HG02623 (cell line): ENCODE measurements around the gene SOCS2.
"Not testable (repeated sequence)": the region's sequence is repeated elsewhere in the genome, so short reads cannot be mapped to it uniquely, and the experiment has no call there.

Experiments
- ATAC-seq: cut with Tn5 transposase; IDR thresholded peaks from one replicate; pipeline ENCODE4 v1.9.1; 2021; ENCODE audit warnings: moderate library complexity; ENCODE audit not compliant: unreplicated experiment

The SOCS2 gene

DNA sequence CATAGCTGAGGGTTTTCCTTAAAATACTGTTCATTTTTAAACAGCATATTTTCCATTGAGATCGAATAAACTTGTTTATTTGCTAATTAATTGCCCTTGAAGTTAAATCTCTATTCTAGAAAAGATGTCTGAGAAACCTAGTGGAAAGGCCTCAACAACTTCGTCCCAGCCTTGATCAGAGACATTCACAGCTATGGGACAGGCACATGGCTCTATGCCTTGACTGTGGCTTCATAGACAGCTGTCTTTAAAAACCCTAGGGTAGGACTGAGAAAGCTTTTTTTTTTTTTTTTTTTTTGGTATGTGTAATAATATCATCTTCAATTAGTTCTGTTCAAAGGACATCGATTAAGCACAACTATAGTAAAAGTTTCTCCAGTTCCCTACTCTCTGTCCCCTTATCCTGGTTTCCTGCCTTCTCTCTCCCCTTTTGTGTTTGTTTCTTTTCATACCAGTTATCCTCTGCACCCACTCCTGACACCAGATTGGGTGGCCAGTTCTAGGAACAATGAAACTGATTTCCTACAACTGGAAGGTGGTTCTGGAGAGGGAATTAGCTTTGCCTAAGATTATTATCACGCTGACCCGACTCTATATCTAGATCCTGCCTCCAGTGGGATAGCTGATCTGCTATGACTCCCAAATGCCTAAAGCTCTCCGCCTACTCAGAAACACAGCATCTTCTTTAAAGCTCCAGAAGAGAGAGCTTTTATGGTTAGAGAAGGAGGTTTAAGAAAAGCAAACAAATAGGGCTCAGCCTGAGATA, 20.3 kb downstream of the SOCS2 start:
- no peak for ATAC-seq

DNA sequence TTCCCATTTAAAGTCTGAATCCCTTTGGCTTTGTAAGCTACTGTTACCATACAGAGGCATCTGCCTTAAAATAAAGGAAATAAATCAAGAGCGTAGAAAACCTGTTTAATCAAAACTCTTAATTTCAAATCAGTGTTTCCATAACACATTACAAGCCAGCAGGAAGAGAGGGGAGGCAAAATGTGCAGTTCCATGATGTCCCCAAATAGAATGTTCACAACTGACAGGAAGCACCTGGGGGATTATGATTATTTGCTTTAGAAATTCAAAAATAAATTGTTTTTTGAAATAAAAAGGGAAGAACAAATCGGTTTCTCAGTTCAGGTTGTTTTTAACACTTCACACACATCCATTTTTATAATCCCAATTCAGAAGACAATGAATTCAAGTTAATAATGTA, 21.4 kb downstream of the SOCS2 start:
- ATAC-seq: no peak

DNA sequence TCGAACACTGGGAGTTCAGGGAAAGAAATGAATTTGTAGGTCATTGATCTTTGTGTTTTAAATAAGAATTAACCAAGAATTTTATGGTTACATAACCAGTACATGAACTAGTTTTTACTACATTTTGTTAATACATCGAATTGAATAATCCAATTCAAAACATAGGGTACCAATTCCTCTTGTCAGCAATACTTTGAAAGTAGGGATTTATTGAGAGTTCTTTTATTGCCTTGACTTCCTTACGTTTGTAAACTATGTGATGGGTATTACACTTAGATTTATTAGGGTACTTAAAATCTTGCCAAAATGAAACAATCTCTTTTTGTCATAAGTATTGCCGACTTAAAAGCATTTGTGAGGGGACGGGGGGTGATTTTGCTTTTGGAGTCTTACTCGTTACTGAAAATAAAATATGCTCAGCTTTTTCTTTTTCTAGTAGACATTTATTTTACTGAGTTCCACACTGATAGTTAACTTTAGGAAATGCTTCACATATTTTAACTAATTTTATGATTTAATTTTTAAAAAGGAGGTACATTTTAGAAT, 22.4 kb downstream of the SOCS2 start:
- ATAC-seq: no peak

DNA sequence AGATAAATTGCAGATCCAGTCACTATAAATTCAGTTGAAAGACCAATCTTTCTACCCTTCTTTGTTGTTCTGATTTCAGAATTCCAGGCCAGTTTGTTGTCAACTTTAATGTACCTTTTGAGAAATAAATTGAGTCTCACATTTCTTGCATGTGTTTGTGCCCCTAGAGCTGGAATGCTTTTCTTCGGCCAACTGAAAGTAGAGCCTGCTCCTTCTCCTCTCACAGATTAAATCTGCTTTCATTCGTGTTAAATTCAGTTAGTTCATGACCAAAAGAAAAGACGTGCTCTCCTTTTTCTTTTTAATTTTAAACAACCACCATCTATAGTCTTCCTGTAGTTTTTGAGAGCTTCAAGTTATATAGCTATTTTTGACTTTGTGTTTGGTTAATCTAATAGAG, 22.9 kb downstream of the SOCS2 start:
- ATAC-seq: no peak

DNA sequence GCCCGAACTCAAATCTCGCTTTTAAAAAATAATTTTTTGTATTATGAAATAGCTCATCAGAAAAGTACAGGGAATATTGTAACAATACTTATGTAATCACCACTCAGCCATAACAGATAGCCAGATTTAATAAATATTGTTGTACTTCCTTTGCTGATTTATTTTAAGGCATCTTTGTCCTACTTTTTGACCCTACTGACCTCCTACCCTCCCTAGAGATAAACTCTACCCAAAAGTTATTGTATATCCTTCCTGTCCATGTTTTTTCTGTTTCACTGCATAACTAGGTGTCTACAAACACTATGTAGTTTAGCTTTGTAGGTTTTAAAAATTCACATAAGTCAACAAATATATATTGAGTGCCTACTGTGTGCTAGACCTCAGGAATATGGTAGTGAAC, 25.1 kb downstream of the SOCS2 start:
- no peak for ATAC-seq

DNA sequence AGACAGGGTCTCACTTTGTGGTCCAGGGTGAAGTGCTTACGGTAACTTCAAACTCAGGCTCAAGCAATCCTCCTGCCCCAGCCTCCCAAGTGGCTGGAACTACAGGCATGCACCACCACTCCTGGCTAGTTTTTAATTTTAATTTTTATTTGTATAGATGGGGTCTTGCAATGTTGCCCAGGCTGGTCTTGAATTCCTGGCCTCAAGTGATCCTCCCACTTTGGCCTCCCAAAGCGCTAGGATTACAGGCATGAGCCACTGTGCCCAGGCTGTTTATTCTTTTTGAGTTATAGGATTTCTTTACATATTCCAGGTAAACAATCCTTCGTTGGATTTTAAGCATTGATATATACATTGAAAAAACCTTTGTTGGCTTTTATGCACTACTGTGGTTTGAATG, 26.7 kb downstream of the SOCS2 start:
- ATAC-seq: no peak

DNA sequence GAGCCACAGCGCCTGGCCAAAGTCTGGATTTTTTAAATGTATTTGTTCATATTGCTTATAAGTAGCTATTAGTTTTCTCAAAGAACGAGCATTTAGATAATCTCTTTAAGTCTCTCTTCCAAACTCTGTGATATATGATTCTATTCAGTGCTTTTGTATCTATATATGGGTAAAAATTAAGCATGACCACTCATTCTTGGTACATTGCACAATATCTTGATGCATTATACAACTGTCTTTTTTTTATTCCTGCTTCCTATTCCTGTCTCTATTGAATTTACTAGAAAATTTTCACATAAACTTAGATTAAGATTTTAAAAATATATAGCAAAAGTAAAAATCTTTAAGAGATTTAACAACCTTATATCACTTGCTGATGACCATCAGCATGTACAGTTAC, 29.1 kb downstream of the SOCS2 start:
- no peak for ATAC-seq

DNA sequence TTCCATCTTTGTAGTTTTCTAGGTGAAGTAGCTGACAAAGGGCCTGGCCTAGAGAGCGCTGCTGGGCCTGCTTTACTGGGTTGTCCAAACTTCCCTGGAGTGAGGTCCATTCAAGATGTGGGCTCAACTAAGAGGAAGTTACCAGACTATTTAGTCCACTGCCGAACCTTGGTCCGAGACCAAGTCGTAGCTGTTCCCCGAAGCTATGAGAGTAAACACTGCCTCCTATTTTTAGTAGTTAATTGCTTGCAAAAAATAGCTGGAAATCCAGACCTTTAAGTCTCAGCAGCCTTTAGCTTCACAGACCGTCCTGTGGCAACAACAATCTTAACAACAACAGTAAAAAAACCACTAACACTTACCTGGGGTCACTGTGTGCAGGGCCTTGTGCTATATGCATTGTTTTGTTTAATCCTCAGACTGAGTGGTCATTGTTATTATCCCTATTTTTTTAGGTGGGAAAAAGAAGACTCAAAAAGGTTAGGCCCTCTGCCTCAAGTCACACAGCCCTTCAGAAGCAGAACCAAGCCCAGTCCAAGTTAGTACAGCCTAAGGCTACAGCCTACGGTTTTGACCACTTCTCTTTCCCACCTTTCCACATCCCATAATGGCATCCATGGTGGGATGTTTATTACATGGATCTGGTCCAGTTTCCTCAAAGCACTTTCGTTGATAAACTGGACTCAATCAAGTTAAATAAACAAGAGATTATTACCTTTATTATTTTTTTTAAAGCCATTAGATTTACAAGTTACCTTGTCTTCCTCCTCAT, 30.6 kb downstream of the SOCS2 start:
- no peak for ATAC-seq

DNA sequence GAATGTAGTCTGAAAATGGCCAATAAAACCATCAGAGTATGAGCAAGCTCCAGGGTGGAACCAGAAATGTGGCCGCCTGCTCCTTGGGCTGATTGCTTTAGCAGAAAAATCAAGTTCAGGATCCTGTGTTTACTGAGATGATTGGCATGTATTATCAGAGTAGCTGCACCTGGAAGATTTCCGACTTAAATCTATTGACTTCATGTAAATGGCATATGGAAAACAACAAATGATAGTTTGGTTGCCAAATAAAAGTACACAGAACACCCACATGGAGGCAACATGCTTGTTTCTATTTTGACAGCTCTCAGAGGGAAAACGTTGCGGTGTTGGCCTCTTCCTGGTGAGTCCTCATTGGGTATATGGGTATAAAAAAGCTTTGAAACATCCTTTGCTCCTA, 31.3 kb downstream of the SOCS2 start:
- no peak for ATAC-seq

DNA sequence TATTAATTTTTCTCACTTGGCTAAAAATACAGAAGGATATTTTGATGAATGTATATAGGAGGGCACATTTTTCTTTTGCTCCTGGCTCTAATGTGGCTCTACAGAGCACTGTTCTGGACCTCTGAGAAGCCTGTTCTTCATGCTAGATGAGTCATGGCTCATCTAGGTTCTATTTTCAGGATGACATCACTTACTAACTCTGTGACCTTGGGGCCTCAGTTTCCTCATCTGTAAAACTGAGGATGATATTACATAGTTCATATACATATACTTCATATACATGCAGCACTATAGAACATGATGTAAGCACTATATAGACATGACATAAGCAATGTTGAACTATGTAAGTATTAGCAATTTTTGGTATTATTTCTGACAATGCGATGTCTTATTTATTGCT, 35.8 kb downstream of the SOCS2 start:
- no peak for ATAC-seq

DNA sequence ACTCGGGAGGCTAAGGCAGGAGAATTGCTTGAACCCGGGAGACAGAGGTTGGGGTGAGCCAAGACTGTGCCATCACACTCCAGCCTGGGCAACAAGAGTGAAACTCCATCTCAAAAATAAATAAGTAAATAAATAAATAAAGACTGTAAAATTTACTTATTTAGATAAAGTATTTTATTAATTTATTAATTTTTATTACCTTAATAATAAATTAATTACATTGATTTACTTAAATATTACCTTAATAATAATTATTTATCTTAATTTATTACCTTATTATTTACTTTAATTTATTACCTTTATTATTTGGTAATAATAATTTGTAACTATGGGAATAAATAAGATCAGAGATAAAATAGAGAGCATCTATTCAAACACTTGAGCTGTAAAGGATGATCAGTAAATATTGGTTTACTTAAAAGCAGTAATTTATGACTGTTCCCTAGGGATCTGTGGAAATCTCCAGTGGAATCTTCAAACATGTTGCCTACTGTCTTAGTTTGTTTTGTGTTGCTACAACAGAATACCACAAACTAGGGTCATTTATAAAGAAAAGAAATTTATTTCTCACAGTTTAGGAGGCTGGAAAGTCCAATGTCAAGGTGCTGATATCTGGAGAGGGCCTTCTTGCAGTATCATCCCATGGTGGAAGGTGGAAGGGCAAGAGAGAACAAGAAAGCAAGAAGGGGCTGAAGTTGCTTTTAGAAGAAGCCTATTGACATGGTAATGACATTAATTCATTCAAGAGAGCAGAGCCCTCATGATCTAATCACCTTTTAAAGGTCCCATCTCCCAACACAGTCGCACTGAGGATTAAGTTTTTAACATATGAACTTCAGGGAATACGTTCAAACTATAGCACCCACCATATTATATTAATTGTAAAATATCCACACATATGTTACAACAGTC, 37.1 kb downstream of the SOCS2 start:
- ATAC-seq: no peak

DNA sequence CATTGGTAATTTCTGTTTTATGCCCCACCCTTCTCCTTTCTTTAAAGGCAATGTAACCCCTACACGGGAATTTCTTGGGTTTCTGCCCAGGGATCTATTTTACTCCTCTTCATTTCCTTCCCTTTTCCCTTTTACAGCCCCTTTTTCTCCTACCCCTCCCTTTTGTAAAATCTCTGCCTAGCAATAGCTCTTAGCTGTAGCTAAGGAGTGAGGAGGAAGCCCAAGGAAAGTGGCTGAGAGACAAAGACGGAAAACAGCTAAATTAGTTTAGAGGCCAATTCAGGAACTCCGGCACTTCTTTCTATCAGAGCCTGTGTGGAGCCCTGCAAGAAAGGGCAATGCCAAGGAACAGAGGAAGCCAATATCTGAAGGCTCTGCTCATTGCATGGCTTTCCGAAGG, 40.3 kb downstream of the SOCS2 start:
- ATAC-seq: no peak

DNA sequence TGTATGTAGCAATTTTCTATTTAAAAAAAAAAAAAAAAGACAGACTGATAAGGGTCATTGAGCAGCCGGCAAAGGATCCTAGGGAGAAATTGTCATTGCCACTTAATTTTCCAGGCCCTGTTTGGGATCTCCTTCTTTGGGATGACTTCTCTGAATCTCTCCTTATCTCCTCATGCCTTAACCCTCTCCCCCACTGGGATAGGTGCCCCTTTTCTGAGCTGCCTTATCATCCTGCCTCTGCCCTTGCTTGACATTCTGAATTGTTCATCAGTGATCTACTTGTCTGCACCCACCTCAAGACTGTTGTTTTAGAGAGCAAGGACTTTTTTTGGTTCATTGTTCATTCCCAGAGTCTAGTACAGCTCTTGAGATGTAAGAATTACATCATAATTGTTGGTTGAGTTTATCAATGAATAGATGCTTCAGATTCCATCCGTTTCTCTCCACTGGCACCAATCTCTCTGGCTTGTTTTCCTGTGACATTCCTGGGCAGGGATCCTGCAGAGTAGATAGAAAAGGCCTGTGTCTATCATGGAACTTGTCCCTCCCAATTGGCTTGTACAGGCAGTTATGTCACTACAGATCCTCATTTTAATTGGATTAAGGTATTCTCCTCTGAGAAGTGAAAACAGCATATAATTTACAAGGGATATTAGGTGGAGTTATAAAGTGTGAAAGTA, 42.6 kb downstream of the SOCS2 start:
- no peak for ATAC-seq

DNA sequence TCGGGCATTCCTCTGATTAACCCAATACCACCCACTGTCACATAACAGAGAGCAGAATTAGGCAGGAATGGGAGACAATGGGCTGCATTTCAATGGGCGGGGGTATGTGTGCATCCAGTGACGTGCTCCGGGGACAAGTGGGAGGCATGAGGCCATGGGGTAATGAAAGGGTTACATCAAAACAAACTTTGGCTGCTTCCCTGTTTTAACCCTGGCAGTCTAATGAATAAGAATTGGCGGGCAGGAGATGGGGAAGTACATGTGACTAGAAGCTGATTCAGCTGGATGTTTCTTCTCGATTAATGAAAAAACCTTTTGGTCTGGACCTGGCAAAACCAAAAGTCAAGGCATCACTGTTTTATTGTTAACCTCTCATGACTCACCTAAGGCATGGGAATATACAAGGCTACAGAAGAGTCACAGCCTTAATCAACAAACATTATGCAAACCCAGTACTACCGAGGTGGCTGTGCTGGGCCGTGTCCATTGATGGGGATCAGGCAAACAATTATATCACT, 44.2 kb downstream of the SOCS2 start:
- no peak for ATAC-seq

DNA sequence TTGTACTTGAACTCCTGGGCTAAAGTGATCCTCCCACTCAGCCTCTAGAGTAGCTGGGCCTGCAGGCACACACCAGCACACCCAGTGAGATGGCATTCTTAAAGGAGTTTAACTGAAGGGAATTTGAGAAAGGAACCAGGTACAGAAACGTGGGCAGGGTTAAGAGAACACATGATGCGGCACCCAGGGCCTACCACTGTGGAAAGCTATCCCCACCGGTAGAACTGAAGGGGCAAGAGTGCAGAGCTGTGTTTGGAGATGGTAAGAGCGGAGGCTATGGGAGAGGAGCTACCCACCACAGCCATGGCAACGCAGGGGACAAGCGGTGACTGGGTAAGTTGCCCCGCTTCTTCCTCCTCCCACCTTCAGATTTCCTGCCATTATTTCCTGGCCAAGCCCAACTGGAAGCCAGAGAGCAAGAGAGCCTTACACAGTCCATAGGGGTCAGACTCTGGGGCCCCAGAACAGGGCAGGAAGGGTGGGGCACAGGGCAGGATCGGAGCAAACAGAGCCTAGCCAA, 46.5 kb downstream of the SOCS2 start:
- ATAC-seq: no peak

DNA sequence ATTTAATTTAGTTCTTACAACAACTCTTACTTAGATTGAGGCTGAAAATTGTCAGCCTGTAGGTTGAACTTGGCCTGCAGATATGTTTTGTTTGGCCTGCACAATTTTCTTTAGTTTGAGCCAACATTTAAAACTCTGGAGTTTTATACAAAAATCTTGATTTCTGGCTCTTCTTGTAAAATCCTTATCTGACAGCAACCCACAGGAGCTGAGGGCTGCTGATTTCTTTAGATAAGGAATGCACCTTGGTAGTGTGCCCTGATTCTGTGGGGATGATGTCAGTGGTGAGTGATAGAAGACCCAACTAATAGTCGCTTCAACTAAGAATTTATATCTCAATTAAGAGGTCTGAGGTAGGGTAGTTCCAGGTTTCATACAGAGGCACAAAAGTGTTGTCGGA, 49.5 kb downstream of the SOCS2 start:
- ATAC-seq: no peak

DNA sequence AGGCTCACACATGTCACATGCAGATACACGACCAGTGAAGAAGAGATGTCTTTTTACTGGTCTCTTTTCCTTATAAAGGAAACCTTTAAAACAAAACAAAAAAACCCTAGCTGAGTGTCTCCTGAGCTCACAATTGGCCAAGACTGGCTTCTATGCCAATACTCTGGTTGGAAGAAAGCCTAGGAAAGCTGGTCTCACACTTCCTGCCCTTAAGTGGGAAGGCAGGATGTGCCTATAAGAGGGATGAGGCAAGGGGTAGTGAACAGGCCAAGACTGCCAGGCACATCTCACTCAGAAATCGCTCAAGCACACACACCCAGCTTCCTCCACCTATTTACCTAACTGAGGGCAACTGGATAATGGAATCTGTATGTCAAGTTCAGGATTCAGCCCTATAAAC, 50.0 kb downstream of the SOCS2 start:
- ATAC-seq: no peak

DNA sequence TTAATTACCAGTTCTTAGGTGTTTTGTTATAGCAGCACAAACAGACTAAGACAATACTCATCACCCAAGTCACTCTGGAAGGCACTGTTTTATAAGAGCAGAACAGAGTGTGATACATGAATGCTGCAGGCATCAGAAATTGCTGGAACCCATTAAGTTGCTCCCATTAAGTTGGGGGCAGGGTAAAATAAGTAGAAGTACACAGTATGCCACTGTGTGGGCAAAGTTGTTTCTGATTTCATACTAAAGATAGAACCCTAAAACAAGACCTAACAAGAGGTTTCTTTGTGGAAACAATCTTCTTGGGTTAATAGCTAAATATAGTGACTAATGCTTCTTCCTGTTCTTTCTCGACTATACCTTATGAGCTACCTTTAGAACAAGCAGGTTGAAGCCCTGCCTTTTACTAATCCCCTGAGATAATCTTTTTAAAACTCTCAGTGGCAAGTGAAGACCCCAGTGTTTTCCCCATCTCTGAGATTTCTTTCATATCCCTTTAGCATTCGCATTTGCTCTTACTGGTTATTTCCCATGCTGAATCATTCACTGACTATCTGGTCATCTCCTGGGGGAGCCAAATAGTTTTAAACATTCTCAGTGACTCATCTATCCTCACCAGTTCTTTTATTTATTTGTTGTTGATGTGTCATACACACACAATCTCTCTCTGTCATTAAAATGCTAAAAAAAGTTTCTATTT, 52.3 kb downstream of the SOCS2 start:
- ATAC-seq: peak; percentile 72

DNA sequence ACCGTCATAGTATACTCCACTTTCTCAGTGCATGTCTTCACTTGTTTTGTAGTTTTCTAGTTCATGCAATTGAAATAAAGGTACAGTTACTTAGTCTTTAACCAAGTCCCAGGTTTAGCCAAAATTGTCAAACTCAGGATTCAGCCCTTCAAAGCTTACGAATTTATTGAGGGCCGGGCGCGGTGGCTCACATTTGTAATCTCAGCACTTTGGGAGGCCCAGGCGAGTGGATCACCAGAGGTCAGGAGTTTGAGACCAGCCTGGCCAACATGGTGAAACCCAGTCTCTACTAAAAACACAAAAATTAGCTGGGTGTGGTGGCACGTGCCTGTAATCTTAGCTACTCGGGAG, 52.8 kb downstream of the SOCS2 start:
- not testable (repeated sequence) for ATAC-seq

DNA sequence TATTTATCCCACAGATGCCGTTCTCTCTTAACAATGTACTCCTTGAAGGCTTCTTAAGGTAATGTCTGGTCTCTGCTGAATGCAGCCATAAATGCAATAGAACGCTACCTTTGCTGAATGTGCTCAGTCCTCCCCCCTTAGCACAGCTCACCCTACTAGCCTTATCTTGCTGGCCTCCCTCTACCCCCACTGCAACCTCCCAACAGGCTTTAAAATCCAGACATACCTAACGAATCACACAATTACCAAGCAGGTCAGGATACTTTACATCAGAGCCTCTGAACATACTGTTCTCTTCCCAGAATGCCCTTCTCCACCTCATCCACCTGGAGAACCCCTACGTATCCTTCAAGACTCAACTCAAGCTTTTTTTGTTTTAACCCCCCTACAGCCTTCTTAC, 53.7 kb downstream of the SOCS2 start:
- ATAC-seq: no peak
